ENCODE data around the gene ABHD4. TPM values are rescaled to one million over a fixed set of nuclear protein-coding genes. Genes with fewer than 3 reads are reported as not detected.
"Not testable (repeated sequence)": the region's sequence is repeated elsewhere in the genome, so short reads cannot be mapped to it uniquely, and the experiment has no call there.

Gene ABHD4
- total RNA-seq, 1 experiment from 2014 or later: 11.6 TPM

DNA sequence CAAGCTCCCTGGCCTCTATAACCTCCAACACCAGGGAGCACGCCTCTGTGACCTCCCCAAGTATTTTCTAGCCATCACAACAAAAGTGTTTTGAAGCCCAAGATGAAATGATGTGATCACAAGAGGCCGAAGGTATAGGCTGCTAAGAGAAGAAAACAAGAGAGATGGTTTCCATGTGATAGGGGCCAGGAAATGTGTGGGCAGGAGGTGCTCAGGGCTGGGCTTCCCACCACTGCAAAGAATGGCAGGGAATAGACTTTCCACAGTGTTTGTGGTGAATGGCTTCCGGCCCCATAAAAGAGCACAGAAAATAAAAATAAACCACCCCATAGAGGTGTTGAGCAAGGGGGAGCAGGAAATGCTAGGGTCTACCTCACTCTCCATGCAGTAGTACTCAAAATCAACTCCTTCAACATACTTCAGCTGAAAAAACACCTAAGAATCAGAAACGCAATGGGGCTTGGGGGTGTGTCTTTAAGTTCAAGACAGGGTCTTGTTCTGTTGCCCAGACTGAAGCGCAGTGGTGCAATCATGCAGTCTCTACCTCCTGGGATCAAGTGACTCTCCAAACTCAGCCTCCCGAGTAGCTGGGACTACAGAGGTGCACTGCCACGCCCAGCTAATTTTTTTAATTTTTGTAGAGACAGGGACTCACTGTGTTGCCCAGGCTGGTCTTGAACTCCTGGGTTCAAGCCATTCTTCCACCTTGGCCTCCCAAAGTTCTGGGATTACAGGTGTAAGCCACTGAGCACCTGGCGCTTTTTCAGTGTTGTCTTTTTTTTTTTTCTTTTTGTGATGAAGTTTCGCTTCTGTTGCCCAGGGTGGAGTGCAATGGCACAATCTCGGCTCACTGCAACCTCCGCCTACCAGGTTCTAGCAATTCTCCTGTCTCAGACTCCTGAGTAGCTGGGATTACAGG lies 36.2 kb upstream of the ABHD4 start:
- DNase-seq (ENCODE audit: low spot score): no peak

DNA sequence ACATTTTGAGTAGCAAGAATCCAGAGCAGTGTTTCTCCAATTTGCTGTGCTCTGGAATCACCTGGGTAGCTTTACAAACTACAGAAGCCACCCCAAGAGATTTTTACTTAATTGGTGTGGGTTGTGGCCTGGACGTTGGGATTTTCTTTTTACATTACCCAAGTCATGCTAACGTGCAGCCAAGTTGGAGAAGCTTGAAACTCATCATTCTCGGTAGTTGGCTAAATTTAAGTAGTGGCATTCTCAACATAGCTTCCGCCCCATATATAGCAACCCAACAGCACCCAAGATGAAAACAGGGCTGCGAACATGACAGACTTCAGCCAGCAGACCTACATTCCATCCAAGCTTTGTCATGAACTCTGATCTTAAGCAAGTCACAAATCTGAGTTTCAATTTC lies 34.1 kb upstream of the ABHD4 start:
- no peak for DNase-seq (ENCODE audit: low spot score)

DNA sequence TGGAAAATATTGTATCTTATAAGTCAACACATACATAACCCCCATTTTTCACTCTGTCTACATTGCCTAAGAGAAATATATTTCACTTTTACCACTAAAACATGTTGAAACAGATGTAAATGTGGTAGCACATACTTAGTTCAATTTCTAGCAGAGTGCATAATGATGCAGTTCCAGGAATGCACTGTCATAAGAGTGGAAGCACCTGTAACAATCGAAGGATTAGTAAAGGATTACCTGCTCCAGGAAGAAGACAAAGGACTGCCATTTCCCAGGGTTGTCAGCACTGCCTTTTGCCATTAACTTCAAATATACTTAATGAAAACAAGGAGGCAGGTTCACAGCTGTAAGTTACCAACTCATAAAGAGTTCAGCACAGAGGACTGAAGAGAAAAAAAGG lies 33.6 kb upstream of the ABHD4 start:
- no peak for DNase-seq (ENCODE audit: low spot score)

DNA sequence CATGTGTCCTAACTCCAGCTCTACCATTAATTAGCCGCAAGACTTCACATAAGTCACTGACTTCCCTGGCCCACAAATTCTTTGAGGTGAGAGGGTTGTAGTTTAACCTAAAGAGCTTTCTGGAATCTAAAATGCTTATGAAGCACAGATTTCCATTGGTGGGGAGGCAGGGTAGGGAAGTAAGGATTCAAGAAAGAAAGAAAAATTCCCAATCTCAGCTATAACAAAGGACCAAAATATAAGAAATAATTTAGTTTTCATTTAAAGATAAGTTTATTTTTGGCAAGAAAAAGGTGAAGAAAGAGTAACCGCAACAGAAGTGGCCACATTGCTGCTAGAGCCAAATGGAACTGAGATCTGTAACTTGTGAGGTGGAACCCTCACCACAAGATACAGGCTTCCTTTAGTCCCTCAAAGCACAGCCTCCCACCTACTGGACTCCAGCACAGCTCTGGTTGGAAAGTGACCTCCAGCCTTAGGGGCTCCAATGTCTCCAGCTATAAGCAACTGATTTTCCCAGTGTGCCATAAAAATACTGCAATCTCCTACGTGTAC lies 32.6 kb upstream of the ABHD4 start:
- DNase-seq (ENCODE audit: low spot score): no peak

DNA sequence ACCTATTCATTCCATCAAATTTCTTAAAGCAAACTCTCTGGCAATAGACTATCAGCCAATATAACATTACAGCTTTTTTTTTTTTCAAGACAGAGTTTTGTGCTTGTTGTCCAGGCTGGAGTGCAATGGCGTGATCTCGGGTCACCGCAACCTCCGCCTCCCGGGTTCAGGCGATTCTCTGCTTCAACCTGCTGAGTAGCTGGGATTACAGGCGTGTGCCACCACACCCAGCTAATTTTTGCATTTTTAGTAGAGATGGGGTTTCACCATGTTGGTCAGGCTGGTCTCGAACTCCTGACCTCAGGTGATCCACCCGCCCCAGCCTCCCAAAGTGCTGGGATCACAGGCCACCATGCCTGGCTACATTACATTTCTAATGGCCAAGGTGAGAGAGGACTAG lies 31.8 kb upstream of the ABHD4 start:
- not testable (repeated sequence) for DNase-seq (ENCODE audit: low spot score)

DNA sequence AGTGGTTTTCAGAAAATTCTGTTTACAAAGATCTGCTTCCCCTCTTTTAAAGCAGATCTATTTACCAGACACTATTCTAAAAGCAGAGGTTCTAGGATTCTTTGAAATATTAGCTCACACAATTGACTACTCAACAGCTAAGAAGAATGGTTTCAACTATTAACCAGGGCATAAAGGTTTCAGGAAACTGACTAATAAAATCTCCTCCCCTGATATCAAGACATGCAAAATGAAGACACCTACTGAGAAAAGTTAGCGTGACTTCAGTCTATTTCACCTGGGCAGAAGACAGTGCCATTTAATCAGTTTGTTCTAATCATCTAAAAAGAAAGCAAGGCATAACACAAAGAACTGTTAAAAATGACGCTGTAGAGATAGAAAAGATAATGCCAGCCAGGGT lies 31.3 kb upstream of the ABHD4 start:
- DNase-seq (ENCODE audit: low spot score): no peak

DNA sequence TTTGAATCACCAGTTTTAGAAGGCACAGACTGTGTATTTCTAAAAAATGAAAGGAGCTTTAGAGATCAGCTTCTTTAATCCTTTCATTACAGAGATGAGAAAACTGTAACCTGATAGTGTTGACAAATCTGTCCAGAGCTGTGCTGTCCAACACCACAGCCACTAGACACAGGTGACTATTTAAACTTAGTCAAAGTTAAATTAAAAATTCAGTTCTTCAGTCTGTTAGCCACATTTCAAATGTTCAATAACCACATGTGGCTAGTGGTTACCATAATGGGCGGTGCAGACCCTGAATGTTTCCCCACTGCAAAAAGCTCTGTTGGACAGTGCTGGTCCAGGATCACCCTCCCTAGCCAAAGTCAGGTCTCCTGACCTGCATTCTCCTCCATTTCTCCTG lies 30.7 kb upstream of the ABHD4 start:
- no peak for DNase-seq (ENCODE audit: low spot score)

DNA sequence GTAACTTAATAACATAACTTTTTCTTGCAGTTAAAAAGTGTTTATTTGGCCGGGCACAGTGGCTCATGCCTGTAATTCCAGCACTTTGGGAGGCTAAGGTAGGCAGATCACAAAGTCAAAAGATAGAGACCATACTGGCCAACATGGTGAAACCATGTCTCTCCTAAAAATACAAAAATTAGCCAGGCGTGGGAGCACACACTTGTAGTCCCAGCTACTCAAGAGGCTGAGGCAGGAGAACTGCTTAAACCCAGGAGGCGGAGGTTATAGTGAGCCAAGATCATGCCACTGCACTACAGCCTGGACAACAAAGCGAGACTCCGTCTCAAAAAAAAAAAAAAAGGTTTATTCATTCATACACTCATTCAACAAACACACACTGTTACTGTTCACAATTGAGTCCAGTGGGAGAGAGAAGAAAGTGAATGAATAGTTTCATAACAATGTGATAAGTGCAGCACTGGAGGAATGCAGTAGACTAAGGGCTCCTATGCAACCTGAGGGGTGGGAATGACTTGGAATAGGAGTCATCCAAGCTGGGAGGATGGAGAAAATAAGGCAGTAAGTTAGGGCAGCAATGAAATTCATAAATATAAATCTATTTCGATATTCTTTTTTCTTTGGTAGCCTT lies 28.9 kb upstream of the ABHD4 start:
- DNase-seq (ENCODE audit: low spot score): no peak

DNA sequence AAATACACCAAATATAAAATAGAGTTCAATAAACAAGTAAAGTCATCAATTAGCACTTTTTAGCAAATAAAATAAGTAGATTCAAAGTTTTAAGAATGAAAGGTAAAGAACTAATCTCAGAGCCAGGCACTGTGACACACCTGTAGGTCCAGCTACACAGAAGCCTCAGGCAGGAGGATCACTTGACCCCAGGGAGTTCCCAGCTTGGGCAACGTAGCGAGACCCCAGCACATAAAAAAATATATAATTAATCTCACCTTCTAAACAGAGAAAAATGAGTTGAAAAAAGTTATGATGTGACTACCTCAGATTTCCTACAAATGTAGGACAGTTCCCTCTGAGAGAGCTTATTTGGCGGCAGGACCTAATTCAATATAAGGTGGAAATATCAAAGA lies 28.4 kb upstream of the ABHD4 start:
- no peak for DNase-seq (ENCODE audit: low spot score)

DNA sequence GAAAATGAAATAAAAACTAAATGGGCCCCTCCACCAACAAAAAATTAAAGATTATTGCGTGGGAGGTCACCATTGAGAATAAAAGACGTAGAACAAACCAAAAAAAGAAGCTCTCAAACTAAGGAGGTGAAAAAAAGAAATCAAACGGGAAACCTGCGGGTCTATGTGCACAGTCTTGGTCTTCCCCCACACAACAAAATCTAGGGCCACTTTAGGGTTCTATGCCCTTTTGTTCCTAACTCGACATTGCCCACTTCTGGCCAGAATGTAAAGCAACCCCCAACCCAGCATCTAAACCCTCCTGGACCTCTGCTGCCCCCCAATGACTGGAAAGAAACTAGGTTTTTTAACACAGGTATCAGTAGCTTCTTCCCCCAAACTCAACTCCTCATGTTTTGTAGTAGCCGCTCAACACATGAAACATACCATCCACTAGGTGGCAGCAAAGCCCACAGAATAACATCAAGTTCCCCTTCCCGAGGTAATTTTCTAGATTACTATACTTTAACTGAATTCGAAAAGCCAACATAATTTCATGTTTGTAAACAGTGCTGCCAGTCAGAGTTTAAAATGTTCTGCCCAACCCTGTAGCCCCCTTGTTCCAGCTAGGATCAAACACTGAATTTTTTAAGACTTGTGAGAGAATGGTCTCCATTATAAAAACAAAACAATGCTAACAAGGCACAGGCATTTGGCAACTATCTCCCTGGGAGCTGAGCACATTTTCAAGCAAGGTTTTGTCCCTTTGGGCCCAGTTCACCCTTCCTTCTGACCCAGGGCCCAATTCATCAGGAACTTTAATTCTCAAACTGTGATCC lies 27.8 kb upstream of the ABHD4 start:
- peak; percentile 59 for DNase-seq (ENCODE audit: low spot score)

DNA sequence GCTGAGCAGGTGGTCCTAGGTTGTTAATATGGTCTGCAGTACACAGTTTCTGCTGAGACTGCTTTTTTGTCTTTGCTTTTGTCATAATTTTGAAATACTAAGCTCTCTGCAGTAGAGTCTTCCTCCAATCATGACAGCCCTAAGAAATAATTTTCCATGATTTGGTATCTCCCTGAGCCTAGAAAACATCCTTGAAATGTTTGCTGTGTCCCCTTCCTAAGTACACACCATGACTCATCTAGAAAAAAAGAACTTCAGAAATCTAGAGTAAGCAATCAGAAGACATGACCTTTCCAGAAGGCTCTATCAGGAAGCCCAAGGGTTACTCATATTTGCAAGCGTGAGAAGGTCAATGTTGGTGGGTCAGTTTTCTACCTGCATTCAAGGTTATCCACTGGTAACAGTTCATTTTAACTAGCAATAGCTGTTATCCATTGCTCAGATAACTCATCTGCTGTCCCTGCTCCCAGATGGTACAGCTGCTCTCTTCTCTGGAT lies 25.5 kb upstream of the ABHD4 start:
- DNase-seq (ENCODE audit: low spot score): no peak

DNA sequence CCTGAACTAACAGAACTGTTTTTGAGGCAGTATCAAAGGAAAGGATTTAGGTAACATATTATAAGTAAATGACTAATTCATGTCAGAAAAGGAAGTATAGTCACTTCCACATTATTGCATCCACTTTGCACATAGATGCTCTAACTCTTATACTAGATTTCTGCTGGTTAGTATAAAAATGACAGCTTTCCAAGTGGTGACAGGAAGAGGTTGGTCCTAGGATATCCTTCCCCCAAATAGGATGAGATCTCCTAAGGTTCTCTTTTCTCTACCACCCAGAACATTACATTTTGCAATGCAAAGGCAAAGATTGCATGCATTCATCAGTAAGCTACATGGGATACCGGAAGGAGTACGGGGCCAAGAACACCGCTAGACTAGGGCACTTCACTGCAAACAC lies 24.3 kb upstream of the ABHD4 start:
- no peak for DNase-seq (ENCODE audit: low spot score)

DNA sequence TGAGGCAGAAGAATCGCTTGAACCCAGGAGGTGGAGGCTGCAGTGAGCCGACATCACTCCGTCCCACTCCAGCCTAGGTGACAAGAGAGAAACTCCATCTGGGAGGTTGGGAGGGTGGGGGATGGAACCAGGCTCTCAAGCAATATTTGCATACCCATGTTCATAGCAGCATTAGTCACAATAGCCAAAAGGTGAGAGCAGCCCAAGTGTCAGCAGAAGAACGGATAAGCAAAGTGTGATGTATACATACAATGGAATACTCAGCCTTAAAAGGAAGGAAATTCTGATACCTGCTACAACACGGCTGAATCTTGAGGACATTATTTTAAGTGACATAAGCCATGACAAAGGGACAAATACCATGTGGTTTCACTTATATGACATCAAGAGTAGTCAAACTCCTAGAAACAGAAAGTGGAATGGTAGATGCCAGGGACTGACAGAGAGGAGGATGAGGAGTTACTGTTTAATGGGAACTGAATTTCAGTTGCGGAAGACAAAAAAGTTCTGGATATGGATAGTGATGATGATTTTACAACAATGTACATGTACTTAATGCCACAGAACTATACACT lies 20.7 kb upstream of the ABHD4 start:
- DNase-seq (ENCODE audit: low spot score): no peak

DNA sequence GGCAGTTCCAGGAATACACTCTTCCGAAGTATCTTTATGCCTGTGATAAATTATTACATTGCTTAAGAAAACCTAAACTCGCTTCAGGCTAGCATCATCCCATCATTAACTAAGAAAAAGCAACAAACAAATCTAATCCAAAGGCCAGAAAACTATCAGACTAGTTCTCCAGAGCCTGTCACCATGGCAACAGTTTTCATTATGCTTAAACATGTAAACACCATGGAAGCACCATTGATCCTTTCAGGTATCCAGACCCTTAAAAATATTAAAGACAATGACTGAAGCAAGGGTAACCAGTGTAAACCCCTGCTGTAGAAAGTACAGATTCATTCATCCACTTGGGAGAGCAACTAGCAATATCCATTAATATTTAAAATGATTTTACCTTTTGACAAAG lies 18.9 kb upstream of the ABHD4 start:
- no peak for DNase-seq (ENCODE audit: low spot score)

DNA sequence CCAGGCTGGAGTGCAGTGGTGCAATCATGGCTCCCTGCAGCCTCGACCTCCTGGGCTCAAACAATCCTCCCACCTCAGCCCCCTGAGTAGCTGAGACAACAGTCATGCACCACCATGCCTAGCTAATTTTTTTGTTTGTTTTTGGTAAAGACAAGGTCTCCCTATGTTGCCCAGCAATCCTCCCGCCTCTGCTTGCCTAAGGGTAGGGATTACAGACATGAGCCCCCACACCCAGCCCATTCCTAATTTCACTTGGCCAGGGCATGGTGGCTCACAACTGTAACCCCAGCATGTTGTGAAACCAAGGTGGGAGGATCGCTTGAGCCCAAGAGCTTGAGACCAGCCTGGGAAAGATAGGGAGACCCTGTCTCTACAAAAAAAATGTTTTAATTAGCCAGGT lies 18.2 kb upstream of the ABHD4 start:
- no peak for DNase-seq (ENCODE audit: low spot score)

DNA sequence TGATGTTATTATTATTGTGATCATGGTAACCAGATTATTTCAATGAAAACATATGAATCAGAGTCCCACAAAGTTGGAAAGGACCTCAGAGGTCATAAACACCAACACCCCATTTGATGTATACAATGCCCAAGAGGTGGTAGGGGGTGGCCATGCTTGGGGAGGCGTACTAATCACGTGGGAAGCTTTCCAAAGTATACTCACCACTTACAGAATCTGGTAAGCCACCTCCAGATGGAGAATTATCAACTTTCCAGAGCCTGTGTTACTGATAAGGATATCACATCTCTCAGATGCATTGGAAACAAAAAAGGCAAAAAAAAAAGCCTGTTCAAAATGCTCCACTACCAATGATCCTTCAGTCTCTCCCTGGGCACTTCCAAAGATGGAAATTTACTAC lies 17.5 kb upstream of the ABHD4 start:
- no peak for DNase-seq (ENCODE audit: low spot score)

DNA sequence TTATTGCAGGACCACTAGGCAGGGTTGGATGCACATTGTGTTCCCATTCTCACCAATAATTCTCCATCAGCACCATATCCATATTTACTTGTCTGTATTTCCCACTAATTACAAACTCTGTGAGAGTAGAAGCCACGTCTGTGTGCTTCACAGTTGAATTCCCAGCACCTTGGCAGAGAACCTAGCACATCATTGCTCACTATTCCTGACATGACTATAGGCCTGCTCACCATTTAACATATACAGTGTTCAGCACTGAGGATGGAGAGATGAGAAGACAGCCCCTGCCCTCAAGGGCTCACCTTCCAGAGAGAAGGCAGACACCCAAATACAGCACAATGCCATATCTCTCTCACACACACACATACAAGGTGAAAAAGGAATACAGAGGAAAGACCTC lies 14.1 kb upstream of the ABHD4 start:
- no peak for DNase-seq (ENCODE audit: low spot score)

DNA sequence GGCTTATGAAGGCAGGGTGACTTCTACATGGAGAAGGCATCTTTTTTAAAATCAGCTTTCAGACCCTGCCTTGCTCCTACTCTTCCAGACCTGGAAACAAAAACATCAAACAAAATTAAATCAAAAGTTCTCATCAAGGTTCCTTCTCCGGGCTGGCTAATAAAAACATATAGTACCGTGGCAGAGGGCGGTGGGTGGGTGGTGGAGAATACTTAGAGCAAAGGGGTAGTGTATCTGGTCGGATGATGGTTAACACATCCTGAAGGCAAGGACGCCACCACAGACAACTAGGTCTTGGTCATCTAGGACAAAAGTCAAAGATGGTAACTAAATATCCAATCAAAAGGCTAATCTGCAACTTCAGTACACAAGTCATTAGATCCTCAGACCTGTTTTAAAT lies 10.9 kb upstream of the ABHD4 start:
- DNase-seq (ENCODE audit: low spot score): no peak

DNA sequence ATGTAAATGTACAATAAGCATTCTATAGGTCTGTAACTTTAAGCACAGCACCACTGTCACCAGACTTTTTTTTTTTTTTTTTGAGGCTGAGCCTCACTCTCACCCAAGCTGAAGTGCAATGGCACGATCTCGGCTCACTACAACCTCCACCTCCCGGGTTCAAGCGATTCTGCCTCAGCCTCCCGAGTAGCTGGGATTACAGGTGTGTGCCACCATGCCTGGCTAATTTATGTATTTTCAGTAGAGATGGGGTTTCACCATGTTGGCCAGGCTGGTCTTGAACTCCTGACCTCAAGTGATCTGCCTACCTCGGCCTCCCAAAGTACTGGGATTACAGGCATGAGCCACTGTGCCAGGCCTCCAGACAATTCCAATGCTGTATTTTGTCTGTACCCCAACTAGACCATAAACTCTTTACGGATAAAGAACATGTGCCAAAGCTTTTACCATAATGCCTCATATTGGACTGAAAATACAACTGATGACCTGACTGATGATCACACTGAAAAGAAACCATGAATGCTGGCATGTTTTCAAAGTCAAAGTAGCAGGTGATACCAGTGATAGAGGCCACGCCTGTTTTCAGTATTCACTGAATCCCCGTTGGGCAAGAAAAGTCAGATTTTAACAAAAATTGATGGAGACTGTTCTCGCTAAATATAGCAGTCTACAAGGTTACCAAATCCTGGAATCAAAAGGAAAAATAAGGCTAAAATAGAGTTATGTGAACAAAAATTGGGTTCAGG lies 10.2 kb upstream of the ABHD4 start:
- DNase-seq (ENCODE audit: low spot score): not testable (repeated sequence)

DNA sequence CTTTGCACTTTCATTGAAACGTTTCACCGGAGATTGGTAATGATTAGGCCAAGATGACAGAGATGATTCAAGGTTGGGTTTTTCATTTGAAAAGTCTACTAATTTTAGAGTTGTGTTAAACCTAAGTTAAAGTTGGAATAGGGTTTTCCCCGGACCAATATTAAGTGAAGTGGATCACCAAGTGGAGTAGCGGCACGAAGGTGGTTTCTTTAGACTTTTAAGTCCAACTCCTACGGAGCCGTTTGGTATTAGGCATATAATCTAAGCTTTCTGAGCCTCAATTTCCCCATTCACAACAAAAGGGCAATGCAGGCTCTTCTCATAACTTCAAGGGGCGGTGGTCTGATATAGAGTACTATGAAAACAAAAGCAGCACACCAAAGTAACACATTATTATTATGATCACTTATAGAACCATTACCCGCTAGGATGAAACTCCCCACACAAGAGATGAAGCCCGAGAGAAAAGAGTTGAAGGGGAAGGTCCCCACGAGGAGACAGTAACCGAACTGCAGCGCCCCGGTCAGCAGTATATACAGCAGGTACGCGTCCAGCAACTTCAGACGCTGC lies 9.5 kb upstream of the ABHD4 start:
- no peak for DNase-seq (ENCODE audit: low spot score)

Data from A172 (cell line).